Astrocyte (in vitro differentiated cells and primary cell): ENCODE measurements around the gene ABCC12. TPM values are rescaled to one million over a fixed set of nuclear protein-coding genes. Genes with fewer than 3 reads are reported as not detected.

Source experiments
- DNase-seq: peaks from one replicate; pipeline ENCODE4 v3.0.0-alpha.2; 2010; ENCODE audit warnings: low read depth
- FAIRE-seq: peaks from 2 replicates; lab custom pipeline; 2011; peaks lifted over from hg19 to GRCh38; lab: Jason Lieb, UNC
- H2AFZ ChIP-seq: 2 replicates; pipeline ENCODE4 v1.6.0; 2012; ENCODE audit warnings: low read depth, low read length, inconsistent platforms
- H3K27ac ChIP-seq: 2 replicates; pipeline ENCODE4 v1.5.1; 2011; ENCODE audit warnings: low read depth, low read length, inconsistent platforms
- H3K27me3 ChIP-seq: 2 replicates; pipeline ENCODE4 v1.6.0; 2011; ENCODE audit warnings: low read length, inconsistent platforms; ENCODE audit not compliant: insufficient read depth
- H3K36me3 ChIP-seq: 2 replicates; pipeline ENCODE4 v1.5.1; 2011; ENCODE audit warnings: low read length, inconsistent platforms; ENCODE audit not compliant: insufficient read depth
- H3K4me1 ChIP-seq: 2 replicates; pipeline ENCODE4 v1.5.1; 2011; ENCODE audit warnings: low read length, inconsistent platforms; ENCODE audit not compliant: insufficient read depth
- H3K4me2 ChIP-seq: 2 replicates; pipeline ENCODE4 v1.6.0; 2012; ENCODE audit warnings: low read length, inconsistent platforms
- H3K4me3 ChIP-seq: 2 replicates; pipeline ENCODE4 v1.5.1; 2011; ENCODE audit warnings: low read depth, mild to moderate bottlenecking, low read length, inconsistent platforms; ENCODE audit not compliant: insufficient read depth
- H3K79me2 ChIP-seq: 2 replicates; pipeline ENCODE4 v1.6.0; 2012; ENCODE audit warnings: mild to moderate bottlenecking, low read length, inconsistent platforms; ENCODE audit not compliant: insufficient read depth
- H3K9ac ChIP-seq: 2 replicates; pipeline ENCODE4 v1.6.0; 2012; ENCODE audit warnings: mild to moderate bottlenecking, low read length, inconsistent platforms
- H3K9me3 ChIP-seq: 2 replicates; pipeline ENCODE4 v1.5.1; 2012; ENCODE audit warnings: low read depth, mild to moderate bottlenecking, low read length, inconsistent platforms; ENCODE audit not compliant: insufficient read depth
- H4K20me1 ChIP-seq: 2 replicates; pipeline ENCODE4 v1.6.0; 2012; ENCODE audit warnings: low read length, inconsistent platforms; ENCODE audit not compliant: insufficient read depth
- H3K27ac Mint-ChIP-seq: one replicate; pipeline ENCODE4 v1.8.0; 2021; ENCODE audit warnings: mild to moderate bottlenecking, mixed read lengths; ENCODE audit not compliant: unreplicated experiment
- H3K27me3 Mint-ChIP-seq: one replicate; pipeline ENCODE4 v1.8.0; 2021; ENCODE audit warnings: low read depth, mixed read lengths; ENCODE audit not compliant: unreplicated experiment
- H3K36me3 Mint-ChIP-seq: one replicate; pipeline ENCODE4 v1.8.0; 2021; ENCODE audit warnings: low read depth, mixed read lengths; ENCODE audit not compliant: unreplicated experiment
- H3K4me1 Mint-ChIP-seq: one replicate; pipeline ENCODE4 v1.8.0; 2021; ENCODE audit warnings: low read depth, mixed read lengths; ENCODE audit not compliant: unreplicated experiment
- H3K4me3 Mint-ChIP-seq: one replicate; pipeline ENCODE4 v1.8.0; 2021; ENCODE audit warnings: mild to moderate bottlenecking, moderate library complexity, mixed read lengths; ENCODE audit not compliant: unreplicated experiment
- H3K9me3 Mint-ChIP-seq: one replicate; pipeline ENCODE4 v1.8.0; 2021; ENCODE audit warnings: mild to moderate bottlenecking, mixed read lengths; ENCODE audit not compliant: unreplicated experiment
- EZH2 ChIP-seq: IDR thresholded peaks from 2 replicates; pipeline ENCODE4 v1.6.1; 2012; ENCODE audit warnings: mild to moderate bottlenecking, low read length, inconsistent platforms; ENCODE audit not compliant: insufficient read depth
- total RNA-seq: library from RNA; stranded (reverse); gene quantifications from 2 replicates; pipeline ENCODE4 v1.2.1, GENCODE V29; 2021
- TF ChIP-seq, protein P1 (sequence below): IDR thresholded peaks from 2 replicates; pipeline ENCODE4 v1.5.1; 2011; ENCODE audit warnings: low read depth, mild to moderate bottlenecking, inconsistent platforms, low read length, moderate library complexity; ENCODE audit not compliant: insufficient read depth

Gene ABCC12
- total RNA-seq, 1 donor from 2014 or later = not detected

DNA sequence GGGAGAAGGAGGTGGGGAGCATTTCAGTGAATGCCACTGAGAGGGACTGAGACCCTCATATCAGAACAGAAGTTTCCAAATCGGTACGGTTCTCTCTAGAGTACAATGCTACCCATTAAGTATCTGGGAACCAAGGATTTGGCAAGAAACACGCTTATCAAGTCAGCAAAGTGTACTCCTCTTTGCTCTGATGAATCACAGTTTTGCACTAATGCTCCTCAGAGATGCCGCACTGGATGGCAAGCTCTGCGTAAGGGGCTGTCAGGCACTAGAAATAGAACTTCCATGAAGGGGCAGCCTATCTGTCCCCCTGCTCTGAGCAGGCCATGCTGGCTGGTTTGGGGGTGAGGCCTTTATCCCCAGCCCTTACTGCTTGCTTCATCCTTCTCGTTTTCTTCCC lies 4.8 kb upstream of the ABCC12 start:
- Histone ChIP-seq H3K79me2 (no peaks in the 10 kb centered on the region), H3K9me3 (no peaks in the 10 kb centered on the region), H3K4me1 (peaks cover 13% of the 10 kb centered on the region), H3K27ac (no peak overlapping the region), H3K4me3 (no peak overlapping the region), H3K27me3 (no peaks in the 10 kb centered on the region), H4K20me1 (no peaks in the 10 kb centered on the region), H3K9ac (no peak overlapping the region), H3K4me2 (no peak overlapping the region), H3K36me3 (no peaks in the 10 kb centered on the region), H2AFZ (no peak overlapping the region)
- H3K4me3 Mint-ChIP-seq = no peak overlapping the region
- H3K27me3 Mint-ChIP-seq = peaks cover 13% of the 10 kb centered on the region
- TF ChIP-seq EZH2 = no peak
- TF ChIP-seq, protein P1, sequence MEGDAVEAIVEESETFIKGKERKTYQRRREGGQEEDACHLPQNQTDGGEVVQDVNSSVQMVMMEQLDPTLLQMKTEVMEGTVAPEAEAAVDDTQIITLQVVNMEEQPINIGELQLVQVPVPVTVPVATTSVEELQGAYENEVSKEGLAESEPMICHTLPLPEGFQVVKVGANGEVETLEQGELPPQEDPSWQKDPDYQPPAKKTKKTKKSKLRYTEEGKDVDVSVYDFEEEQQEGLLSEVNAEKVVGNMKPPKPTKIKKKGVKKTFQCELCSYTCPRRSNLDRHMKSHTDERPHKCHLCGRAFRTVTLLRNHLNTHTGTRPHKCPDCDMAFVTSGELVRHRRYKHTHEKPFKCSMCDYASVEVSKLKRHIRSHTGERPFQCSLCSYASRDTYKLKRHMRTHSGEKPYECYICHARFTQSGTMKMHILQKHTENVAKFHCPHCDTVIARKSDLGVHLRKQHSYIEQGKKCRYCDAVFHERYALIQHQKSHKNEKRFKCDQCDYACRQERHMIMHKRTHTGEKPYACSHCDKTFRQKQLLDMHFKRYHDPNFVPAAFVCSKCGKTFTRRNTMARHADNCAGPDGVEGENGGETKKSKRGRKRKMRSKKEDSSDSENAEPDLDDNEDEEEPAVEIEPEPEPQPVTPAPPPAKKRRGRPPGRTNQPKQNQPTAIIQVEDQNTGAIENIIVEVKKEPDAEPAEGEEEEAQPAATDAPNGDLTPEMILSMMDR = no peak
- DNase-seq (peak; percentile 38), FAIRE-seq (no peak)
- peaks cover 3% of the 10 kb centered on the region for H3K9me3 Mint-ChIP-seq
- H3K27ac Mint-ChIP-seq = no peak overlapping the region
- H3K36me3 Mint-ChIP-seq = no peaks in the 10 kb centered on the region
- peaks cover 14% of the 10 kb centered on the region for H3K4me1 Mint-ChIP-seq

DNA sequence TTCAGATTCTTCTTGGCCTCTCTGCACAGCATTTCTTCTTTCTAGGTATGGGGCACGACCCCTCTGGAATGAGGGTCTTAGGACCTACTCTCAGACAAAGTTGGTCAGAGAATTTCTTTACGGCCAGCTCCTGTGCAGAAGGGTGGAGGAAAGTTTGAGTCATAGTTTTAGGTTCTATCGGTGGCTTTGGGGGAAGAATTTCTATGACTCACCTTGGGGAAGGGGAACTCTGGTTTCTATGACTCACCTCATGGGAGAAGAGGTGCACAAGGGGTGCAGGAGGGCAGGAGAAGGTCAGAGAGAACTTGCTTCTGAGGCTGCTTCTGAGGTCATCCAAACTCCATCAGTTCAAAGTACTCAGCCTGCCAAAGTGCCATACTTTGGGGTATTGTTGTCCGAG lies 2.5 kb upstream of the ABCC12 start:
- H3K27me3 ChIP-seq = no peaks in the 10 kb centered on the region
- peak overlapping the region; percentile 51 for H3K27ac ChIP-seq
- no peaks in the 10 kb centered on the region for H3K36me3 Mint-ChIP-seq
- H3K4me1 ChIP-seq = peaks cover 13% of the 10 kb centered on the region
- FAIRE-seq (peak; percentile 70), DNase-seq (peak; percentile 87)
- peak overlapping the region; percentile 37 for H3K27ac Mint-ChIP-seq
- no peak overlapping the region for H2AFZ ChIP-seq
- no peak overlapping the region for H3K4me3 Mint-ChIP-seq
- H3K9me3 Mint-ChIP-seq = peaks cover 3% of the 10 kb centered on the region
- H3K79me2 ChIP-seq = no peaks in the 10 kb centered on the region
- peaks cover 16% of the 10 kb centered on the region for H3K27me3 Mint-ChIP-seq
- H3K9ac ChIP-seq = peak overlapping the region; percentile 29
- peak overlapping the region; percentile 54 for H3K4me2 ChIP-seq
- no peaks in the 10 kb centered on the region for H4K20me1 ChIP-seq
- TF ChIP-seq, protein P1 = no peak
- TF ChIP-seq EZH2 = no peak
- H3K9me3 ChIP-seq = no peaks in the 10 kb centered on the region
- peaks cover 10% of the 10 kb centered on the region for H3K4me1 Mint-ChIP-seq
- no peaks in the 10 kb centered on the region for H3K36me3 ChIP-seq
- no peak overlapping the region for H3K4me3 ChIP-seq

DNA sequence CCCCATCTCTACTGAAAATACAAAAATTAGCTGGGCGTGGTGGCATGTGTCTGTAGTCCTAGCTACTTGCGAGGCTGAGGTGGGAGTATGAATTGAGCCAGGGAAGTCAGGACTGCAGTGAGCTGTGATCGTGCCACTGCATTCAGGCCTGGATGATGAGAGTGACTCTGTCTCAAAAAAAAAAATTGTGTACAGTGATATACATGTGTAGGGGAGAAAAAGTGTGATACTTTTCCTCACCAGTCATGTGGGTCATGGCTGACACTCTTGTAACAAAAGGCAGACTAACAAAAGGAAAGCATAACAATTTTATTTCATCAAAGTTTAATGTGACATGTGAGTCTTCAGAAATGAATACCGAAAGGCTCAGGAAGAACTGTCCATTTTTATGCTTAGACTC lies 2.0 kb upstream of the ABCC12 start:
- DNase-seq = peak; percentile 4
- H3K4me1 Mint-ChIP-seq = peaks cover 10% of the 10 kb centered on the region
- H3K27me3 ChIP-seq = no peaks in the 10 kb centered on the region
- peaks cover 16% of the 10 kb centered on the region for H3K27me3 Mint-ChIP-seq
- peak overlapping the region; percentile 54 for H3K4me2 ChIP-seq
- peaks cover 3% of the 10 kb centered on the region for H3K9me3 Mint-ChIP-seq
- H4K20me1 ChIP-seq = no peaks in the 10 kb centered on the region
- H2AFZ ChIP-seq = no peak overlapping the region
- H3K4me3 ChIP-seq = no peak overlapping the region
- peak overlapping the region; percentile 51 for H3K27ac ChIP-seq
- H3K9me3 ChIP-seq = no peaks in the 10 kb centered on the region
- no peak overlapping the region for H3K27ac Mint-ChIP-seq
- peak overlapping the region; percentile 29 for H3K9ac ChIP-seq
- no peaks in the 10 kb centered on the region for H3K36me3 ChIP-seq
- peaks cover 13% of the 10 kb centered on the region for H3K4me1 ChIP-seq
- no peak for TF ChIP-seq EZH2
- TF ChIP-seq, protein P1 = no peak
- H3K36me3 Mint-ChIP-seq = no peaks in the 10 kb centered on the region
- no peak overlapping the region for H3K4me3 Mint-ChIP-seq
- no peak for FAIRE-seq
- H3K79me2 ChIP-seq = no peaks in the 10 kb centered on the region
